Tibial artery (tissue), 4 donors: Measurements from ENCODE around the gene ZNF367.

Source experiments
- DNase-seq, 2 donors: peaks; one replicate each; pipeline ENCODE4 v3.0.0-alpha.2; 2019
- H3K27ac ChIP-seq, 2 donors: fragments of 200-600 bp; sonication (generic) in 1 of 2; 1 replicate in 1 of 2; 2 replicates in 1 of 2; pipeline ENCODE4 v1.5.1; 2018 to 2019; ENCODE audit warnings: mild to moderate bottlenecking in 1 of 2
- H3K27me3 ChIP-seq, 2 donors: fragments of 200-600 bp; sonication (generic) in 1 of 2; one replicate each; pipeline versions ENCODE4 v1.5.1 to v1.6.0; 2016 to 2019
- H3K36me3 ChIP-seq, 3 donors: fragments of 200-600 bp; sonication (generic) in 2 of 3; one replicate each; pipeline ENCODE4 v1.5.1; 2016 to 2019; ENCODE audit warnings: mild to moderate bottlenecking in 2 of 3
- H3K4me1 ChIP-seq, 4 donors: fragments of 200-600 bp; sonication (generic) in 2 of 4; 1 replicate in 3 of 4; 2 replicates in 1 of 4; pipeline ENCODE4 v1.5.1; 2016 to 2019
- H3K4me3 ChIP-seq, 2 donors: fragments of 200-600 bp; sonication (generic) in 1 of 2; 1 replicate in 1 of 2; 2 replicates in 1 of 2; pipeline ENCODE4 v1.5.1; 2018 to 2019; ENCODE audit warnings: mild to moderate bottlenecking in 2 of 2
- H3K9me3 ChIP-seq, 3 donors: fragments of 200-600 bp; sonication (generic) in 1 of 3; one replicate each; pipeline ENCODE4 v1.5.1; 2016 to 2019
- intact Hi-C: fragments of 100-400 bp; cut with DNase I; formaldehyde crosslinking; loops from one replicate; pipeline ENCODE4 v1.15.0; 2023; ENCODE audit warnings: low total_unique reads
- TF ChIP-seq, protein P1 (sequence below), 2 experiments: fragments of 200-600 bp in 1 of 2; fragments of 450-650 bp in 1 of 2; IDR thresholded peaks; one replicate each; pipeline ENCODE4 v1.5.1; 2017 to 2019; ENCODE audit warnings: antibody characterized with exemption in 2 of 2, mild to moderate bottlenecking in 1 of 2, moderate library complexity in 1 of 2

The ZNF367 gene

GRCh38 chr9:96418083-96418919, at the start of gene ZNF367:
TSS of gene ZNF367 (minus strand) at chr9:96418370. CDS start at chr9:96418032, 338 bp downstream.
- Histone ChIP-seq H3K27ac (peak within 1 kb of the TSS; percentile 95 to 98), H3K27me3 (no peaks in the 10 kb centered on the region), H3K36me3 (no peaks in the 10 kb centered on the region), H3K9me3 (no peaks in the 10 kb centered on the region), H3K4me1 (peaks cover 11 to 34% (median 25%) of the 10 kb centered on the region in 4 donors), H3K4me3 (peak within 1 kb of the TSS; percentile 67 to 75)
- intact Hi-C loops, result loop anchor here (2.0 to 10.0 kb wide), 3 partner anchors 32 to 236 kb away; partner anchors contain the start of genes HABP4 and PRXL2C
- DNase-seq, result peak; percentile 98 to 99
- TF ChIP-seq, protein P1, sequence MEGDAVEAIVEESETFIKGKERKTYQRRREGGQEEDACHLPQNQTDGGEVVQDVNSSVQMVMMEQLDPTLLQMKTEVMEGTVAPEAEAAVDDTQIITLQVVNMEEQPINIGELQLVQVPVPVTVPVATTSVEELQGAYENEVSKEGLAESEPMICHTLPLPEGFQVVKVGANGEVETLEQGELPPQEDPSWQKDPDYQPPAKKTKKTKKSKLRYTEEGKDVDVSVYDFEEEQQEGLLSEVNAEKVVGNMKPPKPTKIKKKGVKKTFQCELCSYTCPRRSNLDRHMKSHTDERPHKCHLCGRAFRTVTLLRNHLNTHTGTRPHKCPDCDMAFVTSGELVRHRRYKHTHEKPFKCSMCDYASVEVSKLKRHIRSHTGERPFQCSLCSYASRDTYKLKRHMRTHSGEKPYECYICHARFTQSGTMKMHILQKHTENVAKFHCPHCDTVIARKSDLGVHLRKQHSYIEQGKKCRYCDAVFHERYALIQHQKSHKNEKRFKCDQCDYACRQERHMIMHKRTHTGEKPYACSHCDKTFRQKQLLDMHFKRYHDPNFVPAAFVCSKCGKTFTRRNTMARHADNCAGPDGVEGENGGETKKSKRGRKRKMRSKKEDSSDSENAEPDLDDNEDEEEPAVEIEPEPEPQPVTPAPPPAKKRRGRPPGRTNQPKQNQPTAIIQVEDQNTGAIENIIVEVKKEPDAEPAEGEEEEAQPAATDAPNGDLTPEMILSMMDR (IDR thresholded peaks at IDR 0.05), result peak in 1 of 2 experiments; percentile 4

- H3K4me3 ChIP-seq, result no peak overlapping the region
- TF ChIP-seq, protein P1 (IDR thresholded peaks at IDR 0.05), result no peak
- intact Hi-C loops, result no loop called here
- no peak for DNase-seq
- H3K36me3 ChIP-seq, result peaks cover 58 to 81% (median 61%) of the 10 kb centered on the region in 3 donors
- H3K4me1 ChIP-seq, result peaks cover 0 to 9% (median 4%) of the 10 kb centered on the region in 4 donors
- H3K27ac ChIP-seq, result no peak overlapping the region
- no peaks in the 10 kb centered on the region for H3K27me3 ChIP-seq
- no peaks in the 10 kb centered on the region for H3K9me3 ChIP-seq
Observed at GRCh38 chr9:96467784-96468183, 49.6 kb upstream of the ZNF367 start.

GRCh38 chr9:96464426-96464825, 46.3 kb upstream of the ZNF367 start:
- TF ChIP-seq, protein P1 (IDR thresholded peaks at IDR 0.05), result no peak
- DNase-seq, result no peak
- no peaks in the 10 kb centered on the region for H3K9me3 ChIP-seq
- peak overlapping the region; percentile 26 to 48 for H3K27ac ChIP-seq
- intact Hi-C loops, result no loop called here
- H3K4me1 ChIP-seq, result peaks cover 0 to 9% (median 4%) of the 10 kb centered on the region in 4 donors
- peaks cover 35 to 55% (median 42%) of the 10 kb centered on the region in 3 donors for H3K36me3 ChIP-seq
- no peak overlapping the region for H3K4me3 ChIP-seq
- H3K27me3 ChIP-seq, result no peaks in the 10 kb centered on the region

DNA sequence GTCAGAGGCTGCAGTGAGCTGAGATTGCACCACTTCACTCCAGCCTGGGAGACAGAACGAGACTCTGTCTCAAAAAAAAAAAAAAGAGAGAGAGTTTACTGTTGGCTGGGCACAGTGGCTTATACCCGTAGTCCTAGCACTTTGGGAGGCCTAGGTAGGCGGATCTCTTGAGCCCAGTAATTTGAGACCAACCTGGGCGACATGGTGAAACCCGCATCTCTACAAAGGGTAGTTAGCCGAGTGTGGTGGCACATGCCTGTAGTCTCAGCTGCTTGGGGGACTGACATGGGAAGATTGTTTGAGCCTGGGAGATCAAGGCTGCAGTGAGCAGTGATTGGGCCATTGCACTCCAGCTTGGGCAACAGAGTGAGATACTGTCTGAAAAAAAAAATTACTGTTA, 44.4 kb upstream of the ZNF367 start:
- Histone ChIP-seq H3K27me3 (no peaks in the 10 kb centered on the region), H3K36me3 (peaks cover 16 to 48% (median 35%) of the 10 kb centered on the region in 3 donors), H3K27ac (no peak overlapping the region), H3K4me3 (no peak overlapping the region), H3K9me3 (no peaks in the 10 kb centered on the region), H3K4me1 (peaks cover 0 to 11% (median 4%) of the 10 kb centered on the region in 4 donors)
- intact Hi-C loops, result no loop called here
- no peak for DNase-seq
- TF ChIP-seq, protein P1 (IDR thresholded peaks at IDR 0.05), result no peak

GRCh38 chr9:96461336-96461735, 43.2 kb upstream of the ZNF367 start:
- peaks cover 7 to 39% (median 35%) of the 10 kb centered on the region in 3 donors for H3K36me3 ChIP-seq
- H3K4me1 ChIP-seq, result peaks cover 0 to 19% (median 4%) of the 10 kb centered on the region in 4 donors
- no peak overlapping the region for H3K27ac ChIP-seq
- no peaks in the 10 kb centered on the region for H3K27me3 ChIP-seq
- H3K4me3 ChIP-seq, result no peak overlapping the region
- intact Hi-C loops, result no loop called here
- DNase-seq, result no peak
- no peaks in the 10 kb centered on the region for H3K9me3 ChIP-seq
- TF ChIP-seq, protein P1 (IDR thresholded peaks at IDR 0.05), result no peak
